Epithelial cell of proximal tubule (primary cell): ENCODE data around the gene MAPK4. TPM values are rescaled to one million over a fixed set of nuclear protein-coding genes. Genes with fewer than 3 reads are reported as not detected.

Experiments
- DNase-seq: peaks from one replicate; pipeline ENCODE4 v3.0.0-alpha.2; 2011; ENCODE audit warnings: low read depth
- H3K4me3 ChIP-seq: 2 replicates; pipeline ENCODE4 v1.5.1; 2011; ENCODE audit warnings: low read depth, mild to moderate bottlenecking, low read length
- total RNA-seq: library from RNA; depleted of rRNA; stranded (reverse); fragments of >200 nt; gene quantifications from 2 replicates; pipeline ENCODE4 v1.2.3, GENCODE V29; 2015
- TF ChIP-seq, protein P1 (sequence below): conservative IDR thresholded peaks from 2 replicates; pipeline ENCODE4 v1.5.1; 2012; ENCODE audit warnings: low read depth, mild to moderate bottlenecking, low read length

The MAPK4 gene
- total RNA-seq, 1 donor from 2014 or later = 1.3 TPM

DNA sequence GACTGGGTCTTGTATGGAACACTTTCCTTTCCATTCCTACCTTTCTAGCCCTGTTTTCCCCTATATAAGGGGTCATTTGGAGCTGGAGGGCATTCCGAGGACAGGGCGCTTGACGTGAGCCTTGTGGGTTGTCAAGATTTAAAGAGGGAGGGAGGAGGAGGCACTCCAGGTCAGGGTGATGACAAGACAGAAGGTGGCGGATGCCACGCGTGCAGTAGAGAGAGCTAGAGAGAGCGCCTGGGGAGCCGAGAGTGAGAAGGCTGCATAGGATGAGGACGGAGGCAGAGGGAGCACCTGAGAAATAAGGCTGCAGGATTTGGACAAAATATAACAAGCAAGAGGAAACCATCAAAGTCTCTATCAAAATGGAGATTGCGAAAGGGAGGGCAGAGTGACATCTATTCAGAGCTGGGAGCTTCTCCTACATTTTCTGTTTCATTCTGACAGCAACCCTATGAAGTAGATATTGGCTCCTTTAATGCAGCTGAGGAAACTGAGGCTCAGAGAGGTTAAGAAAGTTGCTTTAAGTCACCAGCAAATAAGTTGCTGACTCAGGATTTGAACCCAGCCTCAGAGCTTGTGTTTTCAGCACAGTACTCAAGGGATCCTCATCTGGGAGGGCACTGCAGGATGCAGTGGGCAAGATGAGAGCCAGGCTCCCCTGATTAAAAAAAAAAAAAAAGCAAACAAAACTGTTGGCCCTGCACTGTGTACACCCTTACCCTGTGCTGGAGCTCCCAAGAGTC, 135.7 kb downstream of the MAPK4 start:
- H3K4me3 ChIP-seq = no peak overlapping the region
- TF ChIP-seq, protein P1, sequence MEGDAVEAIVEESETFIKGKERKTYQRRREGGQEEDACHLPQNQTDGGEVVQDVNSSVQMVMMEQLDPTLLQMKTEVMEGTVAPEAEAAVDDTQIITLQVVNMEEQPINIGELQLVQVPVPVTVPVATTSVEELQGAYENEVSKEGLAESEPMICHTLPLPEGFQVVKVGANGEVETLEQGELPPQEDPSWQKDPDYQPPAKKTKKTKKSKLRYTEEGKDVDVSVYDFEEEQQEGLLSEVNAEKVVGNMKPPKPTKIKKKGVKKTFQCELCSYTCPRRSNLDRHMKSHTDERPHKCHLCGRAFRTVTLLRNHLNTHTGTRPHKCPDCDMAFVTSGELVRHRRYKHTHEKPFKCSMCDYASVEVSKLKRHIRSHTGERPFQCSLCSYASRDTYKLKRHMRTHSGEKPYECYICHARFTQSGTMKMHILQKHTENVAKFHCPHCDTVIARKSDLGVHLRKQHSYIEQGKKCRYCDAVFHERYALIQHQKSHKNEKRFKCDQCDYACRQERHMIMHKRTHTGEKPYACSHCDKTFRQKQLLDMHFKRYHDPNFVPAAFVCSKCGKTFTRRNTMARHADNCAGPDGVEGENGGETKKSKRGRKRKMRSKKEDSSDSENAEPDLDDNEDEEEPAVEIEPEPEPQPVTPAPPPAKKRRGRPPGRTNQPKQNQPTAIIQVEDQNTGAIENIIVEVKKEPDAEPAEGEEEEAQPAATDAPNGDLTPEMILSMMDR = no peak
- no peak for DNase-seq

DNA sequence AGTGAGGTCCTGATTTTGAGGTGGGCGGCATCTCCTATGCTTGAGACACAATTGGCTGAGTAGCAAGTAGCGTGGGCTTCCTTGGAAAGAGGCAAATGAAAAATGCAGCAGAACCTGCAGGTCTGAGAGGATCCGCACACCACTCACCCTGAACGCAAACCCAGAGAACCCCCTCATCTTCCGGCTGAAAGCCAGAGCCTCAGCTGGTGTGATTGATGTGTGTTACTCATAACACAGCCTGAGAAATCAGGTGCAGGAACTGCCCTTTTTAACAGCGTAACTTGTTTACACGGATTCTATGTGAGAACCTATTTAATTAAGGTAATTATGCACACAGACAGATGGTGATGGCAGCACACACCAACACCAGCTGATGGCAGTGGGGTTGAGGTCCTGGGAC, 136.5 kb downstream of the MAPK4 start:
- TF ChIP-seq, protein P1 = no peak
- no peak for DNase-seq
- no peak overlapping the region for H3K4me3 ChIP-seq

DNA sequence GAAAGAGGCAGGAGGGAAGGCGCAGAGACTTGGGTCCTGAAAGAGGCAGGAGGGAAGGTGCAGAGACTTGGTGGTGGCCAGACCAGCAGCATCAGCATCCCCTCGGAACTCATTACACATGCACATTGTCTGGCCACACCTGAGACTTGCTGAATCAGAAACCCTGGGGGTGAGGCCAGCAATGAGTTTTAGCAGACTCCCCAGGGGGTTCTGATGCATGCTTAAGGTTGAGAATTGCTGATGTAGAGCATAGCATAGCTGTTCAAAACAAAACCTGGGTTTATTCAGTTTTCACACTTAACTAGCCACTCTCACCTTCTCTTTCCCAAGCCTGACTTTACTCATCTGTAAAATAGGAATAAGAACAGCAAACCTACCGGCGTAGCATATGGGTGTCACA, 137.0 kb downstream of the MAPK4 start:
- no peak for DNase-seq
- TF ChIP-seq, protein P1 = no peak
- no peak overlapping the region for H3K4me3 ChIP-seq

DNA sequence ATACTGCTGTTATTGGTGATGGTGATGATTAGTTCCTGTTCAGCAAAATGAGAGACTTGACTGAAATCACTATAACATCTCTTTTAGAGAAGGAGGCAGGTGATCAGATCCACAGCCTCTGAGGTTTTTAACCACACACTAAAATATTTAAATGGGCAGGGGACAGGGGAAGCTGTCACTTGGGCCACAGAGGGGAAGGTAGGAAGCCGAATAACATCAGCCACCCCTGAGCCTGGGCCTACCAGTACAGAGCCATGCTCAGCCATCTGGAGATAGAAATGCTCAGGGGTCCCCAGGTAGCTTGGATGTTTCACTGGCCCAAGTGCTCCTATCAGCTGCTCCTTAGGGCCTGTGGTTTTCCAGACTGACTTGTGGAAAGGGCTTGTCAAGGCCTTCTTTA, 137.6 kb downstream of the MAPK4 start:
- H3K4me3 ChIP-seq = no peak overlapping the region
- TF ChIP-seq, protein P1 = no peak
- no peak for DNase-seq

DNA sequence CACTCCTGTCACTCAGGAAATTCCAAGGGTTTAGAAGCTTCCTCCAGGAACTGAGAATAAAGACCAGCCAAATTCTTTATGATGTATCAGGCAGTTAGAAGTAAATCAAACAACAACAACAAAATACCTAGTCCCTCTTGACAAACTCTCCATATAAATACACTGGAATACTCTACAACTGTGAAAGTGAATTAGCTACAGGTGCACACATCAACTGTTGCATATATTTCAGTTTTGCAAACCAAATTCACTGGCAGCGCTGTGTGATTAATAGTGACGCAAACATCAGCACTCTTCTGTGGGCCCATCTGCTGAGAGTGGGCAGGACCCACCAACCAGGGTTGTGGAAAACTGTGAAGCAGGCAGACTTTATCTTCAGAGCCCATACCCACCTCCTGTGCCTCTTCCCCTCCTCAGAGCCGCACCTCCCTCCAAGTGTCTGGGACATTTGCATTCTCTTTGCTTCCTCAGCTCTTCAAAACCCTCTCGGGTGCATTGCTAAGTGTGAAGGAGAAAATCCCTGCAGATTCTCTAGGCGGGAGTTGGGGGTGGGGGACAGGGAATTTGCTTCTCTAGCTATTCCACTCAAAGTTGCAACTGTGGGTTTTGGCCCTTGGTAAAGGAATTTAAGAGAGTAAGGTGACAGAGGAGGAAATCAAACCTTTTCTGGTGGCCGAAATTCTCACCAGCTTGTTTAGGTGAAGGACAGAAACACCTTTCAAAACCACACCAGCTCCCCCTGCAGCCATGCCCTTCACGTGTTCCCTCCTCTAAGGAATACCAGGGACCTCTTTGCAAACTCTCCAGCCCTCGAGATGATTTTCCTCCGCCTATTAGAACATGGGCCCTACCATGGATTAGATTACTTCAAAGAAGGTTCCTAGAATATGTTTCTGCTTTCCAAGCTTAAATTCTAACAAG, 140.6 kb downstream of the MAPK4 start:
- TF ChIP-seq, protein P1 = no peak
- no peak overlapping the region for H3K4me3 ChIP-seq
- no peak for DNase-seq

DNA sequence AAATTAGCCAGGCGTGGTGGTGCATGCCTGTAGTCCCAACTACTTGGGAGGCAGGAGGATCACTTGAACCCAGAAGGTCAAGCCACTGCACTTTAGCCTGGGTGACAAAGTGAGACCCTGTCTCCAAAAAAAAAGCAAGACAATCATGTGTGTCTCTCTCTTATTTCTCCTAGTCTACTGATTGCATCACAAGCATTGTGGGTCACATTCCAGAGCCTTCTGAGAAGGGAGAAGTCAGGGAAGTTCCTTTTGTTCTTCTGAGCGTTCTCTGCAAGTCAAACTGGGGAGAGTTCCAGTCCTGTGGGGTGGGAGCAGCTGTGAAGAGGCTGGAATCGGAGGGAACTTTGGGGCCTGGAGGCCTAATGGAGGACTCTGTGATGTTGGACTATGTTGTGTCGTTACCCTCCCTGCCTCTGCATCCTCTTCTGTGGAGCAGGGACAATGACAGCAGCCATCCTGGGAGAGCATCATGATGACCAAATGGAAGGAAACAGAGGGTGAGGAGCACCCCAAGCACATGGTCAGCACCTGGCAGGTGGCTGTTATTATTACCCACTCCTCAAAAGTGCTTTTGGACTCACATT, 144.6 kb downstream of the MAPK4 start:
- no peak overlapping the region for H3K4me3 ChIP-seq
- no peak for DNase-seq
- TF ChIP-seq, protein P1 = no peak
